ENCODE data around the gene ARL6IP5.

- TF ChIP-seq CTCF (IDR thresholded peaks at IDR 0.05) (no peak), POLR2A (IDR thresholded peaks at IDR 0.05) (no peak)
Measured at GRCh38 chr3:69079269-69080159, 5.2 kb upstream of the ARL6IP5 start.

Measured in adrenal gland (tissue), 5 donors.